SK-N-DZ (cell line): ENCODE measurements around the gene C1orf116. TPM values are rescaled to one million over a fixed set of nuclear protein-coding genes. Genes with fewer than 3 reads are reported as not detected.

Experiments used
- DNase-seq: peaks from one replicate; pipeline ENCODE4 v3.0.0-alpha.2; 2015; ENCODE audit warnings: low spot score
- polyA plus RNA-seq, 2 experiments: library from polyadenylated mRNA; depleted of rRNA; stranded (reverse); fragments of >200 nt; gene quantifications; 2 replicates each; pipeline ENCODE4 v1.2.3, GENCODE V29; 2014

The C1orf116 gene
- not detected in 2 replicates for polyA plus RNA-seq (2014; cell fraction: cytosol; rRNA removed)
- not detected in 2 replicates for polyA plus RNA-seq (2014; cell fraction: nucleus; rRNA removed)

DNA sequence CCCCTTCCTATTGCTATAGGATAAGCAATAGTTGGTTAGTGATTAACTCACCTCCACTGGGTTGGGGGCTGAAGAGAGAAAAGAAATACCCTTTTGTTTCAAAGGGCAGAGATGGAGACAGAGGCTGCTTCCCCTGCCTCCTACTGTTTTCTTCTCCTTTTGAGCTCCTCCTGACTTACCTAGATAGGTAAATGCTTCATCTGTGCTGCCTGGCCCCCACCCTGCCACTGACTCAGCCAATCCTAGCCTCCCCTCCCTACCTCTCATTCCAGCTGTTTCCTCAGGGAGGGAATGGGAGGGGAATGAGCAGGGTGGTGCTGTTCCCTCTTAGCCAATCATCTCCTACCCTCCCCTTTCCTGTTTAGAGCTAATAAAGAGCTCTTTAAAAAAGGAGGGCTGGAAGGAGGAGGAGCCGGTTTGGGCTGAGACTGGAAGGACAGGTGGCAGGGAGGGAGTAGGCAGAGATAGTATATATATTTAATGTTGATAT lies at the start of gene C1orf116:
Gene C1orf116 (minus strand): TSS at position 229 of the 490 bp plus-strand sequence. CDS start 5,158 bp downstream, outside the sequence.
- no peak for DNase-seq

DNA sequence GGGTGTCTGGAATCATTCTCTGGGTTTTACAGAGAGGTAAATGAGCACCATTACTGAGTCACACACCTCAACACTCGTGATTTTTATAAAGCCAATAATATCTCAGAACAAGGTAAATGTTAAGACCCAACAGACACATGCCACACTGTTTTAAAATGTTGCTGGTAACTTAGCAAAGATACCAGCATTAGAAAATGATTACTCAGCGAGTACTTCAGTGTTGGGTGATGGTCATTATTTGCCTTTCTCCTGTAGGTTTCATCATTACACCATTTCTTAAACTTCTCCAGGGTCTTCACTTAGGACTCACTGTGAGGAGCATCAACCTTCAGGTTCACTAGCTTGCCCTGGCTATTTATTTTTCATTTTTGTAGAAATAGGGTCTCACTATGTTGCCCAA lies 49.2 kb upstream of the C1orf116 start:
- DNase-seq: no peak

DNA sequence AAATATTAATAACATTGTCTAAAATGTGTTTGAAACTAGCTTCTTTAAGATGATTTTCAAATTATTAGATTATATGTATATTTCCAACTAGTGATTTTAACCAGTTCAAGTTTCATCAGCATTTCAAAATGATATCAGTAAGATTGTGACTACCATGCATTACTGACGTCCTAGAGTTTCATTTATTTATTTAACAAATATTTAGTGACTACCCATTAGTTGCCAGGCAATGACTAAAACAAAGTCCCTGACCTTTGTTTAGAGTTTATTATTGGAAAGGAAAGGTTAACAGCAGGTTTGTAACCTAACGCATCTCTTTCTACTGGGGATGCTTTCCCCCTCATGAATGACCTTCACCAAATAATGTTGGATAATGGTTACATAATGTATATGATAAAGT lies 48.5 kb upstream of the C1orf116 start:
- DNase-seq: no peak

DNA sequence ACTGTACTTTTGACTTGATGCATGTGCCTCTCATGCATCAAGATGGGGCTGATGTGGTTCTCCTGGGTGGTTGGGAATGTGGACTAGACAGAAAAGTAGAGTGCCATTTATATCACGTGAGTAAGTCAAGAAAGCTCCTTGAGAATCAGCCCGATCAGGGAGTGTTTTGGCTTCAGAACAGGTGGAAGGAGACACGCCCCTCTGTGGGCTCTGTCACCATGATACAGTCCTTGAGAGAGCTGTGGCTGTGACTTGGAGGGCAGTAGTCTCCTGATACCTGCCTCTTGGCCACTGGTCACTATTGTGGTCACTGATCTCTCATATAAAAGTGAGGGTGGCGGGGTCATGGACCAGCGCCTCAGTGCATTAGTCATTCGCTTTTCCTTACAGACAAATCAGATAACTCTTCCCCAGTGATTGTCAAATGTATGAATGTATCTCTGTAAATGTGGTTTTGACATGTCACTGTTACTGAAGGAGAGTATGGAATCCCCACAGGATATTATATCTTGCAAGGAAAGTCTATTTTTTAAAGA lies 47.2 kb upstream of the C1orf116 start:
- no peak for DNase-seq

DNA sequence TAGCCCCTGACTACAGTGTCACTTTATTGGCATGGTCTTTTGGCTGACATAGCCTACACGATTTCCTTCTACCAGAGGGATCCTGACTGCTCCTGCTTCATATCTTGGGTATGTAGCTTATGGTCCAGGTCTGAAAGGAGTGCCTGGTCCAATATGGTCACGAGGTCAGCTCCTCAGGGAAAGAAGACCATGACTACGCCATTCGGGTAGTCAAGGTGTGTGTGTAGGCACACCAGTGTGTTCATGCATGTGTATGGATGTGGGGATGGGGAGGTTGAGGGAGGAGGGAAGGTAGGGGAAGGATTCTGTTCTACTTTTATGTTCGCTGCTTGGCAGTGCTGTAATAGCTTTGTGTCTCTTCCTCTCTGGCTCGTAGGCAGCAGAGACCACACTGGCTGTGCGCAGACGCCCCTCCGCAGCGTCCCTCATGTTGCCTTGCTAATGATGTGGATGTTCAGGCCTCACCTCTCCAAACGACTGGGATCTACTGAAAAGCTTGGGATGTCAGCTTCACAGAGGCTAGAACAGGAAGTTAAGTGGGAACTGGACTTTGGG lies 46.1 kb upstream of the C1orf116 start:
- no peak for DNase-seq

DNA sequence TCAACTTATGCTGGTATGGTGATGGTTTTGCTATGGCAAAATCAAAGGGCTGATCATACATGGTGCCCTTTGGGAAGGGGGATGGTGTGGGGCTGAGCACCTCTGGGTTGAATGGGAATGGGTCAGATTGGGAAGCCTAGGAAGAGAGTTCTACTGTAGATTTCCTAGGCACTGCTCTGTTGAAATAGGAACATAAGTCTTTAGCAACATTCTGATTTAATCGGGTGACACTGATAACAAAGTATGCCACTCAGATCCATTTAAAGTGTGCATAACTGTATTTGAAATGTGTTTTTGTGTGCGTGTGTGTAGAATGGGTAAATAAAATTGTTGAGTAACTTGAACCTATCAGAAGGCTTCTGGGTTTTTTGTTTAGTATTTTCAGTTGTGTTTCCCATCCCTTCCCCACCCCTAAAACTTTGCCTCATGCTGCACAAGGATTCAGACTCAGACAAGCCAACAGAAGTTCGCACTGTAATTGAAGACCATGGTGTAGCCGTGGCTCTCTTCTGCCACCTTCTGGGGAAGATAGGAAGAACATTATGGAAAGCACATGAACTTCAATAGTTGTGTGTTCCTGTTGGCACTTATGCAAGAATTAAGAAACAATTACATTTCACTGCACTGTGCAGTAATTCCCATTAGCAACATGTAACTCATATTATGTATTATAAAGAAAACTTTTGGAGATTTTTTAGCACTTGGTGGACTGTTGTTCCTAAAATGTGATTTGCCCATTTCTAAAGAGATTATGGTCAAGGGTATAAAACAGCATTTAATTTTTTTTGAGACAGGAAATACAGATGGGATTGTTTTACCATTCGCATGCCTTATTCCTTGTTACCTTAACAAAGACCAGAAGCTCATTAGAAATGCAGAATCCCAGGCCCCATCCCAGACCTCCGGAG lies 45.2 kb upstream of the C1orf116 start:
- DNase-seq: peak; percentile 50

DNA sequence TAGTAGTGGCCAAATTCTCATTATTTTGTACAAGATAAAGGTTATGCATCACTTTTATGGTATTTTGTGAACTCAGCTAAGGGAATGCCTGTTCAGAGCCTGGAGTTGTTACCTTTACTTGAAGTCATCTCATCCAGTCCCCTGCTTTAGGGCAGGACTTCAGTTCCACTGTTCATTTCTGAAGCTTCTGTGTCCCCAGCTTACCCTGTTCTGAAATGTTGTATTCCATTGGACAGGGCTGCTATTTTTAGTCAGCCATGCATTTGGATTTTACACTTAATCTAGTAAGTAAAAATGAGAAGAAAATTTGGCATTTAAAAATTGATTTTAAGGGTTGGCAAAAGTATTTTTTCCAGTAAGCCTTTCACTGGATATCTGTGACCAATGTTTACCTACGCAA lies 44.5 kb upstream of the C1orf116 start:
- DNase-seq: no peak

DNA sequence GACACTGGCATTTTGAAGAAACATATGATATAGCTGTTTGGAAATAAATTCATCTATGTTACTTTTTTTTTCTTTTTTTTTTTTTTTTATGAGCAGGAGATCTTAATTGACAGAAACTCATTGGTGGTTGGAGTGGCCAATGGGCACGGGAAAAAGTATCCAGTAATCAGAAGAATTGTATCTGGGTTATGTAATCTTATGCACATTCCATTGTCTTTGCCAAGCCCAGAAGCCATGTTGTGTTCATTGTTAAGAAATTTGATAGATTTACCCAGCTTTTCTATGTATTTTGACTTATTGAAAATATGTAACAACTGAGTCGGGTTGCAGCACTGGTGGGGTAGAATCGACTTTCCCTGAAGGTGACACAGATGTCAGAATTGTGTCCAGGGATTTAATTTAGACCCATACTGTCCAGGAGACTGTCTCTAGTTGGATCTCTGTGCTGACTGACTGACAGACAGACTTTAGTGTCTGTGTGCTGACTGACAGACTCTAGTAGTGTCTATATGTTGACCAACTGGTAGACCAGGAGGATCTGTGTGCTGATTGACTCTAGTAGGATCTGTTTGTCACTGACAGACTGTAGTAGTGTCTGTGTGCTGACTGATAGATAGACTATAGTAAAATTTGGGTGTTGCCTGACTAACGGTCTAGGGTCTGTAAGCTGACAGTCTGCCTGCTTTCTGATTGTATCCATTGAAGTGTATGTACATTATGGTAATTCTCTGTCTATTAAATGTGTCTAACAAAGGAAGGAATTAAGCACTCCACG lies 43.8 kb upstream of the C1orf116 start:
- no peak for DNase-seq

DNA sequence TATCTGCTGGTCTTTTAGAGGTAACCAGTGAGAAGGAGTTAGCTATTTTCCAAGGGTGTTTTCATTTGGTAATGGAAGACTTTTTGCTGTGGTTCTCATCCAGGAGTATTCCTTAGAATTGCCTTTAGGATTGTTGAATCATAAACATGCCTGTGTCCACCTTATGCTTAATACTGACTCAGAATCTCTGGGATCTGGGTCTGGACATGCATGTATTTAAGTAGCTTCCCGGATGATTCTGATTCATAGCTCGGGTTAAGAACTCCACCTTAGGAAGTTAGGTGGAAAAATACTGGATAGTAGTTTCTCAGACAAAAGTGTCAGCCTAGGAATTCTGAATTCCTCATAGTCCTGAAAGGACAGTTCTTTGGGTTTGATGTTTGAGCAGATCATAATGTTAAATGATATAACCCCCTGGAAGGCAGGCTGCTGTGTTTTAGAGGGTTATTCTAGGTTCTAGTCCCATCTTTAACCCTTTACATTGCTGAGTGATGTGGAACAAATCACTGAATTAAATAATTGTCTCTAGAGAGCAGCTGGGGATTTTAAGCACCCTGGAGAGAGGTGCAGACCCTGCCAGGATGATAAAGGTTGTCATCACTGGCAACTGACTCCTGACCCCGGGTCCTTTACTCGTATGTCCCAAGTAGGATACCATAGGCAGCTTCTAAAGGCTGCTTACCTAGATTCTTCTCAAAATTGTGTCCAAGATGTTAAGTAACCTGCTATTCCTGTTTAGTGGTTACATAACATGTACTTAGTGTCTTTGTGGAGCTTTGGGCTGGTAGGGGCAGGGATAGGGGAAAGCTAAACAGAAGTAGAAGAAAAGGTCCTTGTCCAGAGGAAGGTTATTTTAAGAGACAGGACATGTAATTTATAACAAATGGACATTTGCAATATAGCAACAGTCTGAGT lies 41.6 kb upstream of the C1orf116 start:
- no peak for DNase-seq

DNA sequence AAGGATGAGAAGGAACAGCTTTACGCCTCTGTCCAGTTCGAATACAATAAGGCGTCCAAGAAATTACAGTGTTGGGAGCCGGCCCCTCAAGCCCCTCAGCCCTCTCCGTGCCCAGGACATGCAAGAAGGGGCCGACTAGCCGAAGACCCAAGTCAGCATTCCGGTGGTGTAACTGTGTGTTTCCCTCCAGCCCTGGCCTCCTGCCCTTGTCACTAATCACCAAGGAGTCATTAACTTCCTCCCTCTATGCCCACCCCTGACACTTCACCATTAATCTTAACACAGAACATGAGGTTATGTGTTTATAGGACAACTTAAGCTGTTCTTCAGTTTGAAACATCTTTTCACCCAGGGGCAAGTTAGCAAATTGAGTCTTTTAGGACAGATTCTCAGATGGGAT lies 39.7 kb upstream of the C1orf116 start:
- DNase-seq: no peak

DNA sequence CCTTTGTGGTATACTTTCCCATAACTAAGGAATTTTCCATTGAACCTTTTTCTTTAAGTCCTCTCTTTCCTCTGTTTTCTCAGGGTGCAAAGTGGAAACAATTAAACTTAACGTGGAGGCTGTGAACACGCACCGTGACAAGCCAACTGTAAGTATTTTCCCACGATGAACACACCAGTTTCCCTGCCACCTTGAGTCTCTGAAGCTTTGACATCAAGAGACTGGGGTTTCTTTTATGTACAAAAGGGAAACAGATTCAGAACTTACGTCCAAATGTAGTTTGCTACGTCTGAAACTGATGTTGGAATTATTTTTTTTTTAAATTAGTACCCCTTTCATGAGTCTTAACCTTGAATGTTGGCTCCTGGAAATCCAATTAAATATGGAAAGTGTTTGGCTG lies 38.9 kb upstream of the C1orf116 start:
- no peak for DNase-seq

DNA sequence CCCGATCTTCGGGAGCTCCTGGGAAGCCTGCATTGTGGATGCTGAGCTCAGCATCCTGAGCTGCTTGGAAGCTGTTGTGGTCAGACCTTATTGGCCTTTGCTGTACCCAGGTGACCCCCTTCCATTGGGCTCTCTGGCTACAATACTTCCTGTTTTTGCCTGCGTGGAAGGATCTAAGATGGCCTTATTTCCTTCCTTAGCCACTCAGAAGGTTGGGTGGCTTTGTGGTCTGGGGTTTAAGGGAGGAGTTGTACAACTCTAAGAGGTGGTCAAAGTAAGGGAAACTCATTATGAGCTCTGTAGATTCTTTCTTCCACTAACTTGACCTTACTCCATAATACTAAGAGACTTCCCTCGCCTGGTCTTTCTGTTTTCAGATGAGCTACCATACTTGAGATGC lies 38.3 kb upstream of the C1orf116 start:
- DNase-seq: no peak

DNA sequence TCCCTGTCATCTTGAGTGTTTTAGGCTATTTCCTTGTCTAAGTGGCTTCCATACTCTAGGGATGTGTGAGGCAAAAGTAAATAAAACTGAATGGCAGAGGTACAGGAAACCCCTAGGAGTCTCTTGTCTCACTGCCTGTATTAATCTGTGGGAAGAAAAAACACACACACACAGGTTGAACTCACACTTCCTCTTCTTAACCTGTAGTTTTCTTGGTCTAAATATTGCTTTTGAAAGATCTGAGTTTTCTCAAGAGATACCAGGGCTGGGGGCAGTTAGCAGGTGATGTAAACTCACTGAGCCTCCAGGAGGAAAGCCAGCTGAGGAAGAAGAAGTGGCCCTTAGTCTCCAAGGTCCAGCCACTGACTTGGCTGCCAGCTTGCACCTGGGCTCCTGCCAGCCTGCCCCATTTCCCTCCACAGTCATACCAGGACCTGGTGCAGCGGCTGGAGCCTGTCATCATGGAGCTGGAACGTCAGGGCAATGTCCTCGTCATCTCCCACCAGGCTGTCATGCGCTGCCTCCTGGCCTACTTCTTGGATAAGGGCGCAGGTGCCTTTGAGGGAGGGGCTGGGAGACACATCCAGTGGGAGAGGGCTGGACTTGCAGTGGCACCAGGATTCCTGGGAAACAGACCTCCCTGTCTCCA lies 37.4 kb upstream of the C1orf116 start:
- no peak for DNase-seq

DNA sequence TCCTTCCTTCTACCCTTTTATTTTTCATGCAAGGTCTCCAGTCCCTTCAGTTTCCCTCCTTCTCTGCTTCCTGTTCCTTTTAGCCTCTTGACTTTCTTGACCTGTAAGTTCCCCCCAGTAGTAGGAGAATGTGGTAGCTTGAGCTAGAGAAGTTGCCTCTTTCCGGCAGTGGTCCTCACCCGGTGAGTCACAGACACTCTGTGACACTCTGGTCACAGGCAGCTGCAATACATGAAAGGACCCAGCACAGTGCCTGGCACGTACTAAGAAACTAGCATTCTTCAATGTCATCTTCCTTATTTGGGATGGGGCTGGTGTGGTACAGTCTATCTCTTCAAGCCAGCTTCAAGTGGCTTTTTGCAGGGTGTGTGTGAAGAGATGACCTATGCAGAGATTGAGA lies 36.5 kb upstream of the C1orf116 start:
- DNase-seq: no peak

DNA sequence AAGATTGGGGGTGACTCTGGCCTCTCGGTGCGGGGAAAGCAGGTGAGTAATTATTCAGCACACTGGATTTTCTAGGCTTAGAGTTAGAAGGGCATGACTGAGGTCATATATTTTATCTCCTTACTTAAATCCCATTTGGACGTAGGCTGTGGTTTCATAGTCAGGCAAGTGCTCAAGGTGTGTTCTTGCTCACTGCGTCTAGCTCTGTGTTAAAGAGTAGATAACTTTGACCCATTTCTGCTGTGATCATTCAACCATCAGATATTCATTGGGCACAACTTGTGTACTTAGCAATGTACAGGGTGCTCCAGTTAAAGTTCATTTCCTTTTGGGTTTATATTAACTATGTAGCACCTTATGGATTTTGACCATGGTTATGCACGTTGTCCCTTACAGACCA lies 35.1 kb upstream of the C1orf116 start:
- no peak for DNase-seq

DNA sequence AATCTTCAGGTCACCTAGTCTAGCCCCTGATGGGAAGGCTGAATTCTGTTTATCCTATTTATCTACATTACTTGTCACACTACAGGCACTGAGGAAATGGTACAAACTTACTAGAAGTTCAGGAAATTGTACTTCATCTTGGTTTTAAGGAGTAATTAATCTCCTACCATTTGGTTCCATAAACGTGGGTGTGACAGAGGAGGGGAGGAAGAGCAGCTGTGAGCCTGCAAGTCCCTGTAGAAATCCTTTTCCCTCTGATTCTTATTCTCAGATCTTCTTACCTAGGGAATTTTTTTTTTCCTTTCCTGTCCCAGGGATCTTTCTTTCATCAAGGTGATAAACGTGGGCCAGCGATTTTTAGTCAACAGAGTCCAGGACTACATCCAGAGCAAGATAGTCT lies 34.6 kb upstream of the C1orf116 start:
- no peak for DNase-seq

DNA sequence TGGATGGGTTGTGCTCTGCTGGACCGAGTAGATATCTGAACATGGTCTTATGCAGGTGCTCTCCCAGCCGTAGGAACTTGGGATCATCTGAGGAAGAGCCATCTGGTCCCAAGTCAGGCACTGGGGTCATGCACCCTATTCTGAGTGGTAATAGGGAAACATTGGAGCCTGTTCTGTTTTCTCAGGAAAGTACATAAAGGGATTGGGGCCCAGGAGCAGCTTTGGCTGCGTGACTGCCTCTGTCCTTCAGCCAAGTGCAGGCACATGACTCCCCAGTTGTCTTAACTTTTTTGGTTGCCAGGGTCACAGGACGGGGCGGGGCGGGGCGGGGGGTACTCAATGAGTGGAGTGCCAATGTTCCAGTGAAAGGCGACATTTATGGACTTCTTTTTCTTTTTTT lies 32.0 kb upstream of the C1orf116 start:
- no peak for DNase-seq

DNA sequence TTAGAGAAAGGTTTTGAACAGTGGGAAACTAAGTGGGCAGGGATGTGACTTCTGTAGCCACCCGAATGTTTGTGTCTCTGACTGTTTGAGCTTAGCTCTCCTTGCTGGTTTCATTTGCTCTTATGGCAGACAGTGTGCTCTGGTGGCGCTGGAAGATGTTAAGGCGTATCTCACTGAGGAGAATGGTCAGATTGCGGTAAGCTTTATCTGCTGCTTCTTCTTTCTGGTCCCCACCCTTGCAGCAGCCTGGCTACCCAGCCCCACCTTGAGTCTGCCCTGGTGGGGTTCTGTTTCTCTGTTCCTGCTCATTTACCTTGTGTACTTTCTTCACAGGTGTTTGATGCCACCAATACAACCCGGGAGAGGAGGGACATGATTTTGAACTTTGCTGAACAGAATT lies 30.5 kb upstream of the C1orf116 start:
- DNase-seq: no peak

DNA sequence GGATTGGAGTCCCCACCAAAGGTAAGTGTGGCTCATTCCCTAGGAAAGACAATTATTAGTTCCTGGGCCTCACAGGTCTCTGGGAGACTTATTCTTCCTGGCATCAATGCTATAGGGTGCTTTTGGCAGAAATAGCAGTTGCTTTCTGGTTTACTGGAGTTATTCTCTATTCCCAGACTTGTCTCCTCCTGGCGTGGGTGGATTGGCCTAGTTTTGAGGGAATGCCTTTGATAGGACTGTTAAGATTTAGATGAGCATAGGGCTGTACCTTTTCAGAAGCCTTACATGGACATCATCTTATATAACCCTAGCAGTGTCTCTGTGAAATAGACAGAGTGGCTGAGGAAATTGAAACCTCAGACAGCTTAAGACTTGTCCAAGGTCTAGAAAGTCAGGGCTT lies 29.5 kb upstream of the C1orf116 start:
- no peak for DNase-seq

DNA sequence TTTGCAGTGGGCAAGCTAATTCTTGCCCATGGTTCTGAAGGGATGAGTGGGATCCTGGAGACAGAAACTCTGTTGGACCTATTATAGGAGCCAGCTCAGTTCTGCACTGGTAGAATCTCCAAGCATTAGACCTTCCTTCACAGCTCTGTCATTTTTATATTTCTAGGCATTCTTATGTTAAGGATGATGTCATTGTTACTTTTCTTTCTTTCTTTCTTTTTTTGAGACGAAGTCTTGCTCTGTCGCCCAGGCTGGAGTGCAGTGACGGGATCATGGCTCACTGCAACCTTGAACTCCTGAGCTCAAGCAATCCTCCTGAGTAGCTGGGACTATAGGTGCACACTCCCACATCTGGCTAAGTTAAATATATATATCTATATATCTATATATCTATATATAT lies 28.0 kb upstream of the C1orf116 start:
- no peak for DNase-seq
